ENCODE data around the gene MRPL14. TPM values are rescaled to one million over a fixed set of nuclear protein-coding genes. Genes with fewer than 3 reads are reported as not detected.

MRPL14 gene
- total RNA-seq, 1 donor from 2014 or later, result 65.5 TPM

- peaks cover 14% of the 10 kb centered on the region for H3K36me3 Mint-ChIP-seq (ENCODE audit: low read depth)
Measured at GRCh38 chr6:44113414-44113813, 13.8 kb downstream of the MRPL14 start.

GRCh38 chr6:44111434-44112417 is 15.5 kb downstream of the MRPL14 start:
- Mint-ChIP-seq H3K27ac (ENCODE audit: unreplicated experiment) (peak overlapping the region; percentile 20), H3K4me1 (no peaks in the 10 kb centered on the region), H3K4me3 (no peak overlapping the region), H3K36me3 (ENCODE audit: low read depth) (peaks cover 14% of the 10 kb centered on the region), H3K27me3 (ENCODE audit: low read depth) (no peaks in the 10 kb centered on the region), H3K9me3 (no peaks in the 10 kb centered on the region)
- no peak for DNase-seq (ENCODE audit: low read depth, low spot score)
- TF ChIP-seq CTCF (conservative IDR thresholded peaks at IDR 0.05), result no peak

More at GRCh38 chr6:44113414-44113813, 13.8 kb downstream of the MRPL14 start:
- H3K27ac Mint-ChIP-seq (ENCODE audit: unreplicated experiment), result no peak overlapping the region
- H3K9me3 Mint-ChIP-seq, result no peaks in the 10 kb centered on the region
- no peaks in the 10 kb centered on the region for H3K4me1 Mint-ChIP-seq
- TF ChIP-seq CTCF (conservative IDR thresholded peaks at IDR 0.05), result peak; percentile 43
- H3K27me3 Mint-ChIP-seq (ENCODE audit: low read depth), result no peaks in the 10 kb centered on the region
- no peak for DNase-seq (ENCODE audit: low read depth, low spot score)
- H3K4me3 Mint-ChIP-seq, result no peak overlapping the region

GRCh38 chr6:44110966-44111365 is 16.3 kb downstream of the MRPL14 start:
- DNase-seq (ENCODE audit: low read depth, low spot score), result no peak
- H3K27ac Mint-ChIP-seq (ENCODE audit: unreplicated experiment), result no peak overlapping the region
- H3K27me3 Mint-ChIP-seq (ENCODE audit: low read depth), result no peaks in the 10 kb centered on the region
- no peaks in the 10 kb centered on the region for H3K4me1 Mint-ChIP-seq
- peaks cover 16% of the 10 kb centered on the region for H3K36me3 Mint-ChIP-seq (ENCODE audit: low read depth)
- no peak for TF ChIP-seq CTCF (conservative IDR thresholded peaks at IDR 0.05)
- no peak overlapping the region for H3K4me3 Mint-ChIP-seq
- H3K9me3 Mint-ChIP-seq, result no peaks in the 10 kb centered on the region

GRCh38 chr6:44110005-44110676 is 17.1 kb downstream of the MRPL14 start:
- H3K9me3 Mint-ChIP-seq, result no peaks in the 10 kb centered on the region
- H3K27ac Mint-ChIP-seq (ENCODE audit: unreplicated experiment), result peak overlapping the region; percentile 65
- TF ChIP-seq CTCF (conservative IDR thresholded peaks at IDR 0.05), result no peak
- no peak for DNase-seq (ENCODE audit: low read depth, low spot score)
- peaks cover 16% of the 10 kb centered on the region for H3K36me3 Mint-ChIP-seq (ENCODE audit: low read depth)
- H3K4me1 Mint-ChIP-seq, result no peaks in the 10 kb centered on the region
- H3K4me3 Mint-ChIP-seq, result no peak overlapping the region
- H3K27me3 Mint-ChIP-seq (ENCODE audit: low read depth), result no peaks in the 10 kb centered on the region

GRCh38 chr6:44109212-44109611 is 18.0 kb downstream of the MRPL14 start:
- no peak for TF ChIP-seq CTCF (conservative IDR thresholded peaks at IDR 0.05)
- DNase-seq (ENCODE audit: low read depth, low spot score), result no peak
- Mint-ChIP-seq H3K9me3 (no peaks in the 10 kb centered on the region), H3K36me3 (ENCODE audit: low read depth) (peaks cover 16% of the 10 kb centered on the region), H3K4me3 (no peak overlapping the region), H3K4me1 (no peaks in the 10 kb centered on the region), H3K27me3 (ENCODE audit: low read depth) (no peaks in the 10 kb centered on the region), H3K27ac (ENCODE audit: unreplicated experiment) (no peak overlapping the region)
